ENCODE data around the gene SDHAF3.

The SDHAF3 gene

GRCh38 chr7:97226541-97226940 lies 109.0 kb downstream of the SDHAF3 start:
- H3K36me3 ChIP-seq: no peaks in the 10 kb centered on the region
- TF ChIP-seq CTCF (IDR thresholded peaks at IDR 0.05): no peak

More at GRCh38 chr7:97226541-97226940, 109.0 kb downstream of the SDHAF3 start:
- no peak overlapping the region for H3K27ac ChIP-seq
- no peak overlapping the region for H3K4me3 ChIP-seq (ENCODE audit: low read depth in 1 of 2, low read length in 1 of 2)
- no peaks in the 10 kb centered on the region for H3K4me1 ChIP-seq (ENCODE audit: control insufficient read depth in 1 of 2, insufficient read depth in 1 of 2, low read depth in 1 of 2, low read length in 1 of 2)
- no peaks in the 10 kb centered on the region for H3K27me3 ChIP-seq
- no peaks in the 10 kb centered on the region for H3K9me3 ChIP-seq

Measured in neutrophil (primary cell).